GM23248 (cell line): ENCODE measurements around the gene ALDH1A2. TPM values are rescaled to one million over a fixed set of nuclear protein-coding genes. Genes with fewer than 3 reads are reported as not detected.
"Not testable (repeated sequence)": the region's sequence is repeated elsewhere in the genome, so short reads cannot be mapped to it uniquely, and the experiment has no call there.

ENCODE experiments used
- DNase-seq: peaks from one replicate; pipeline ENCODE4 v3.0.0-alpha.2; 2015
- H2AFZ ChIP-seq: fragments of 200-600 bp; sonication (generic); 2 replicates; pipeline ENCODE4 v1.6.1; 2016; ENCODE audit warnings: antibody characterized with exemption
- H3F3A ChIP-seq: fragments of 200-600 bp; sonication (generic); 2 replicates; pipeline ENCODE4 v1.6.1; 2016; ENCODE audit warnings: mild to moderate bottlenecking, antibody characterized with exemption, mixed run types; ENCODE audit not compliant: insufficient read depth
- H3K27ac ChIP-seq: fragments of 200-600 bp; sonication (generic); 2 replicates; pipeline ENCODE4 v1.5.1; 2016; ENCODE audit warnings: mild to moderate bottlenecking
- H3K27me3 ChIP-seq: fragments of 200-600 bp; sonication (generic); replicated peaks from 2 replicates; pipeline ENCODE4 v1.6.1; 2016; ENCODE audit warnings: mild to moderate bottlenecking; ENCODE audit not compliant: insufficient read depth
- H3K36me3 ChIP-seq: fragments of 200-600 bp; sonication (generic); 2 replicates; pipeline ENCODE4 v1.6.1; 2016; ENCODE audit warnings: low read depth, mild to moderate bottlenecking
- H3K4me1 ChIP-seq: fragments of 200-600 bp; sonication (generic); 2 replicates; pipeline ENCODE4 v1.6.1; 2016; ENCODE audit warnings: mild to moderate bottlenecking; ENCODE audit not compliant: insufficient read depth
- H3K4me2 ChIP-seq: fragments of 200-600 bp; sonication (generic); one replicate; pipeline ENCODE4 v1.6.1; 2016; ENCODE audit warnings: mild to moderate bottlenecking; ENCODE audit not compliant: unreplicated experiment
- H3K4me3 ChIP-seq: fragments of 200-600 bp; sonication (generic); 2 replicates; pipeline ENCODE4 v1.5.1; 2016; ENCODE audit warnings: mild to moderate bottlenecking
- H3K79me2 ChIP-seq: fragments of 200-600 bp; sonication (generic); 2 replicates; pipeline ENCODE4 v1.6.1; 2016; ENCODE audit warnings: mild to moderate bottlenecking; ENCODE audit not compliant: insufficient read depth
- H3K9ac ChIP-seq: fragments of 200-600 bp; sonication (generic); 2 replicates; pipeline ENCODE4 v1.6.1; 2016; ENCODE audit warnings: mild to moderate bottlenecking
- H3K9me2 ChIP-seq: fragments of 200-600 bp; sonication (generic); 2 replicates; pipeline ENCODE4 v1.6.1; 2016; ENCODE audit warnings: mixed run types, mild to moderate bottlenecking, moderate library complexity; ENCODE audit not compliant: insufficient read depth
- H3K9me3 ChIP-seq: fragments of 200-600 bp; sonication (generic); one replicate; pipeline ENCODE4 v1.6.1; 2017; ENCODE audit warnings: low read depth
- H4K20me1 ChIP-seq: fragments of 200-600 bp; sonication (generic); 2 replicates; pipeline ENCODE4 v1.6.0; 2016; ENCODE audit not compliant: insufficient read depth
- EZH2 ChIP-seq: fragments of 200-600 bp; sonication (generic); IDR thresholded peaks from 2 replicates; pipeline ENCODE4 v1.6.1; 2018; ENCODE audit warnings: antibody characterized with exemption, mild to moderate bottlenecking; ENCODE audit not compliant: insufficient read depth, poor library complexity, severe bottlenecking
- EZH2phosphoT487 ChIP-seq: fragments of 200-600 bp; sonication (generic); IDR thresholded peaks from 2 replicates; pipeline ENCODE4 v1.6.1; 2018; ENCODE audit warnings: antibody characterized with exemption, moderate library complexity, mild to moderate bottlenecking, low read depth; ENCODE audit not compliant: insufficient read depth
- WGBS, 2 experiments: methylation state at CpG; one replicate each; pipeline ENCODE4 v1.1.6; 2015 to 2017; ENCODE audit warnings: low lambda C conversion rate in 2 of 2, low coverage in 1 of 2; ENCODE audit errors: missing lambda C conversion rate in 2 of 2; 5-methylcytosine and 5-hydroxymethylcytosine counted together
- in situ Hi-C: fragments of 300-500 bp; cut with MboI; formaldehyde crosslinking; loops from 2 replicates; pipeline ENCODE4 v1.15.0; 2020
- polyA plus RNA-seq: library from polyadenylated mRNA; unstranded; fragments of >200 nt; fragmentation: Nextera tagmentation; extraction: Ambion mirVana; gene quantifications from 2 replicates; pipeline ENCODE4 v1.2.1, GENCODE V29; 2016
- total RNA-seq: library from RNA; depleted of rRNA; stranded (reverse); fragments of >200 nt; shearing (Covaris generic); gene quantifications from 2 replicates; pipeline ENCODE4 v1.2.3, GENCODE V29; 2014

Gene ALDH1A2
- total and polyA plus RNA-seq, 2 experiments from 2014 or later: 0.11 to 0.68 TPM

DNA sequence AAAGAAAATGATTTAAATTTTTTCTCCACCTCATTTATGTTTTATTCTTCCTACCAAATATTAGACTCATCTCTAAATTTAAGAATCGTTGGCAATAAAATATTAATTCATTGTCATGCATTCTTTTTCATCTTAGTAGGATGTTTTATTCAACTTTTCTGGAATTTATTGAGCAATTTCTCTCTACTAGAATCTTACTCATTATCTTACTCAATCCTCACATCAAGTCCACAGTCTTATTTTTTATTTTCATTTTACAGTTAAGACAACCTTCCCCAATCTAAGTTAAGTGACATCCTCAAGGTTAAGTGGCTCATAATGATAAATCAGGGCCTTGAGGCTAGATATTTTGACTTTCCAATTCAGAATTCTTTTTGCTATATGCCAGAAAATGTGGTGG lies 15.9 kb upstream of the ALDH1A2 start:
- 0% methylated on average over 1 of the region's 1 CpG for WGBS, 2 experiments
- Histone ChIP-seq H2AFZ (0 out of 2 replicates have a peak overlapping the region, but pooled peaks have one; percentile 32), H3K79me2 (no peaks in the 10 kb centered on the region), H3K27me3 (no peaks in the 10 kb centered on the region), H3K4me3 (peak overlapping the region; percentile 27; the same call in 1 of the 2 replicates), H3K9ac (peak overlapping the region; percentile 17; the same call in 1 of the 2 replicates), H4K20me1 (no peaks in the 10 kb centered on the region), H3K9me2 (no peaks in the 10 kb centered on the region), H3K4me1 (peaks cover 20% of the 10 kb centered on the region), H3K27ac (peak overlapping the region; percentile 18), H3K9me3 (no peaks in the 10 kb centered on the region), H3K4me2 (peak overlapping the region; percentile 59), H3F3A (peaks cover 21% of the 10 kb centered on the region), H3K36me3 (no peaks in the 10 kb centered on the region)
- TF ChIP-seq EZH2 (no peak), EZH2phosphoT487 (no peak)
- peak; percentile 68 for DNase-seq
- in situ Hi-C loops: no loop called here

DNA sequence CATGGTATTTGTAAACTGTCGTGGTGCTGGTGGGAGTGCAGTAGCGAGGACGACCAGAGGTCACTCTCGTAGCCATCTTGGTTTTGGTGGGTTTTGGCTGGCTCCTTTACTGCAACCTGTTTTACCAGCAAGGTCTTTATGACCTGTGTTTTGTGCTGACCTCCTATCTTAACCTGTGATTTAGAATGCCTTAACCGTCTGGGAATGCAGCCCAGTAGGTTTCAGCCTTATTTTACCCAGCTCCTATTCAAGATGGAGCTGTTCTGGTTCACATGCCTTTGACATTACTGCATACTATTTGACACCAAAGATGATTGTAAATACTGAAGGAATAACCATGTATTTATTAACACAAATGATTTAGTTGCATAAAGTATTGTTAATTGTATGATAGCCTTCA lies 15.4 kb upstream of the ALDH1A2 start:
- Histone ChIP-seq H3K4me1 (peaks cover 15% of the 10 kb centered on the region), H3F3A (peaks cover 21% of the 10 kb centered on the region), H3K4me2 (peak overlapping the region; percentile 59)
- H3K27me3 ChIP-seq, H4K20me1 ChIP-seq, H3K36me3 ChIP-seq, H3K27ac ChIP-seq, H3K9ac ChIP-seq, in situ Hi-C loops, H3K4me3 ChIP-seq, H3K9me2 ChIP-seq, H3K9me3 ChIP-seq, H2AFZ ChIP-seq, H3K79me2 ChIP-seq: not testable (repeated sequence)
- WGBS, 2 experiments: 96 to 98% methylated on average over 5 of the region's 5 CpGs
- DNase-seq: peak; percentile 14

DNA sequence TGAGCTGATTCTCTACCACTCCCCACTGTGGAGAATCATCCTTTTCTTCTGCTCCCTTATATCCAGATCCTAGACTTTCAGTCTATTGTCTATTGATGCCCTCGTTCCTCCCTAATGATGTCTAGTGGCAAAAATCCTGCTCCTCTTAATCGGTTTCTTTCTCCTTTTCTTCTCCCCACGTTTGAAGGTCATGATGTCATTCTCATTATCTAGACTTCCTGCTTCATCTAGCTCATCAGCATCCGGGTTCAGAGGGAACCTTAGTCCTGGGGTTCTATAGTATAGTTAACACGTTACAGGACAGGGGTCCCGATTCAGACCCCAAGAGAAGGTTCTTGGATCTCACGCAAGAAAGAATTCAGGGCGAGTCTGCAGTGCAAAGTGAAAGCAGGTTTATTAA lies 14.9 kb upstream of the ALDH1A2 start:
- Histone ChIP-seq H3K27me3 (no peaks in the 10 kb centered on the region), H4K20me1 (no peaks in the 10 kb centered on the region), H3K9me3 (no peaks in the 10 kb centered on the region), H3K36me3 (no peaks in the 10 kb centered on the region), H3K4me3 (no peak overlapping the region), H3F3A (peaks cover 21% of the 10 kb centered on the region), H2AFZ (no peak overlapping the region), H3K4me1 (peaks cover 15% of the 10 kb centered on the region), H3K9ac (no peak overlapping the region), H3K79me2 (no peaks in the 10 kb centered on the region), H3K9me2 (no peaks in the 10 kb centered on the region), H3K27ac (no peak overlapping the region), H3K4me2 (no peak overlapping the region)
- in situ Hi-C loops: no loop called here
- TF ChIP-seq EZH2 (no peak), EZH2phosphoT487 (no peak)
- no peak for DNase-seq
- 89% methylated on average over 8 of the region's 8 CpGs for WGBS, 2 experiments

DNA sequence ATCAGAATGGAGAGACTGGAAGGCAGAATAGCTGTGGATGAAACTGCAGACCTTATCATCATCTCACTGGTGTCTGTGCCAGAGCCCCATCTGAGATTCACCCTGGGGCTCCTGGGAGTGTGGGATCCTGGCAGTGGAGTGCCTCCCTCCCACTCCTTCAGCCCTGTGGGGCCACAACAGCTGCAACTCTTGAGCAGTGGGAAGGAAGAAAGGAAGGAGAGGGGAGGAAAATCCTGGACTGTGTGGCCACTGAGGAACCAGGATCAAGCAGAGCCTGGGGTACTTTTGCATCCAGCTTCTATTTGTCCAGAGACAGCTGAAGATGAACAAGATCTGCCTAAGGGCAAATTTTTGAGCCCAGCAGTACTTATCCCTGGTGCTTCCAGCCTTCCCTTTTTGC lies 13.1 kb upstream of the ALDH1A2 start:
- Histone ChIP-seq H3K9me2 (no peaks in the 10 kb centered on the region), H3K4me1 (peaks cover 15% of the 10 kb centered on the region), H3K79me2 (no peaks in the 10 kb centered on the region), H3K27ac (no peak overlapping the region), H3K27me3 (no peaks in the 10 kb centered on the region), H3K9ac (no peak overlapping the region), H3K4me2 (no peak overlapping the region), H2AFZ (no peak overlapping the region), H4K20me1 (no peaks in the 10 kb centered on the region), H3K9me3 (no peaks in the 10 kb centered on the region), H3K36me3 (no peaks in the 10 kb centered on the region), H3F3A (peaks cover 21% of the 10 kb centered on the region), H3K4me3 (no peak overlapping the region)
- TF ChIP-seq EZH2 (no peak), EZH2phosphoT487 (no peak)
- DNase-seq: peak; percentile 4
- in situ Hi-C loops: loop anchor here (10.0 kb wide), 2 partner anchors 214 to 334 kb away; no protein-coding TSS in a partner anchor

DNA sequence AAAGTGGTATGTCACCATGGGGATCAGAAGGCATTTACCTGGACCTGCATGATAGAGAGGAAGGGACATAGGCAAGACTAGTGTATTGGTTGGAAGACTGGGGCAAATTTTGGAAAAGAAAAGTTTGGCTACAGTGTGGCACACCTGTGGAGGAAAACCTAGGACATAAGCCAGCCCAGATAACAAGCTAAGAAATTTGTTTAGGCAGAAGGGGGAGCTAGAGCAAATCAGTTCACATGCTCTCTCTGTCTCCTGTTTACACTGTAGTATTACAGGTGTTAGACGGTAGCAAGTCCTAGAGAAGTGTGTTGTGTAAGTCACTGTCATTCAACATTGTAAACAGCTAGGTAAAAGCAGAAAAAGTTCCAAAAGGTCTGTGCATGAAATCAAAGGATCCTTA lies 11.9 kb upstream of the ALDH1A2 start:
- TF ChIP-seq EZH2: no peak
- no peak for DNase-seq
- in situ Hi-C loops: loop anchor here (10.0 kb wide), 2 partner anchors 213 to 333 kb away; no protein-coding TSS in a partner anchor
- H3K9me2 ChIP-seq: no peaks in the 10 kb centered on the region
- H2AFZ ChIP-seq: no peak overlapping the region
- no peaks in the 10 kb centered on the region for H3K79me2 ChIP-seq
- H3K36me3 ChIP-seq: no peaks in the 10 kb centered on the region
- 52% methylated on average over 1 of the region's 1 CpG for WGBS, 2 experiments
- H3K9me3 ChIP-seq: no peaks in the 10 kb centered on the region
- peaks cover 15% of the 10 kb centered on the region for H3K4me1 ChIP-seq
- no peak overlapping the region for H3K9ac ChIP-seq
- peaks cover 21% of the 10 kb centered on the region for H3F3A ChIP-seq
- no peak overlapping the region for H3K4me3 ChIP-seq
- H3K4me2 ChIP-seq: no peak overlapping the region
- H3K27me3 ChIP-seq: no peaks in the 10 kb centered on the region
- no peaks in the 10 kb centered on the region for H4K20me1 ChIP-seq
- no peak overlapping the region for H3K27ac ChIP-seq
